HepG2 (cell line): ENCODE data around the gene PEAK3. TPM values are rescaled to one million over a fixed set of nuclear protein-coding genes. Genes with fewer than 3 reads are reported as not detected.

Experiments
- CAMTA2 ChIP-seq: sonication (generic); formaldehyde crosslinking; IDR thresholded peaks from 2 replicates; pipeline ENCODE4 v1.4.0; 2020; ENCODE audit warnings: mild to moderate bottlenecking, missing genetic modification reagents, borderline replicate concordance
- CC2D1A ChIP-seq: sonication (generic); formaldehyde crosslinking; IDR thresholded peaks from 2 replicates; pipeline ENCODE4 v1.8.1; 2023; ENCODE audit warnings: mild to moderate bottlenecking, missing genetic modification reagents
- DNMT1 ChIP-seq: sonication (generic); formaldehyde crosslinking; IDR thresholded peaks from 2 replicates; pipeline ENCODE4 v1.5.1; 2020; ENCODE audit warnings: mild to moderate bottlenecking, missing genetic modification reagents
- GPN1 ChIP-seq: sonication (generic); formaldehyde crosslinking; IDR thresholded peaks from 2 replicates; pipeline ENCODE4 v1.5.1; 2020; ENCODE audit warnings: missing genetic modification reagents, borderline replicate concordance
- KLF6 ChIP-seq: IDR thresholded peaks from 2 replicates; pipeline ENCODE4 v1.8.0; 2016; ENCODE audit warnings: missing biosample characterization, missing genetic modification reagents
- NAIF1 ChIP-seq: sonication (generic); formaldehyde crosslinking; IDR thresholded peaks from 2 replicates; pipeline ENCODE4 v1.5.0; 2020; ENCODE audit warnings: mild to moderate bottlenecking, missing genetic modification reagents, borderline replicate concordance
- RFX1 ChIP-seq: fragments of 450-650 bp; IDR thresholded peaks from 2 replicates; pipeline ENCODE4 v1.6.1; 2017
- SMYD3 ChIP-seq: sonication (generic); formaldehyde crosslinking; IDR thresholded peaks from 2 replicates; pipeline ENCODE4 v1.8.1; 2023; ENCODE audit warnings: mild to moderate bottlenecking, missing genetic modification reagents
- TBP ChIP-seq: sonication (generic); formaldehyde crosslinking; IDR thresholded peaks from 2 replicates; pipeline ENCODE4 v1.5.0; 2020; ENCODE audit warnings: missing genetic modification reagents
- TEAD3 ChIP-seq: optimal IDR thresholded peaks from 2 replicates; pipeline ENCODE3; 2016; ENCODE audit warnings: borderline replicate concordance
- TOPORS ChIP-seq: sonication (generic); formaldehyde crosslinking; IDR thresholded peaks from 2 replicates; pipeline ENCODE4 v1.8.0; 2023; ENCODE audit warnings: mild to moderate bottlenecking, missing genetic modification reagents
- U2AF2 ChIP-seq: fragments of 200-400 bp; formaldehyde crosslinking; IDR thresholded peaks from 2 replicates; pipeline ENCODE4 v1.6.1; 2017; ENCODE audit warnings: low read depth, mild to moderate bottlenecking, low read length
- WIZ ChIP-seq: sonication (generic); formaldehyde crosslinking; IDR thresholded peaks from 2 replicates; pipeline ENCODE4 v1.5.1; 2020; ENCODE audit warnings: mild to moderate bottlenecking, missing genetic modification reagents
- ZFP41 ChIP-seq: sonication (generic); formaldehyde crosslinking; IDR thresholded peaks from 2 replicates; pipeline ENCODE4 v1.4.0; 2020; ENCODE audit warnings: mild to moderate bottlenecking, missing genetic modification reagents, borderline replicate concordance
- ZNF12 ChIP-seq: sonication (generic); formaldehyde crosslinking; IDR thresholded peaks from 2 replicates; pipeline ENCODE4 v1.5.0; 2020; ENCODE audit warnings: missing genetic modification reagents
- ZNF232 ChIP-seq: sonication (generic); formaldehyde crosslinking; IDR thresholded peaks from 2 replicates; pipeline ENCODE4 v1.4.0; 2020; ENCODE audit warnings: missing genetic modification reagents, borderline replicate concordance
- ZNF724P ChIP-seq: sonication (generic); formaldehyde crosslinking; IDR thresholded peaks from 2 replicates; pipeline ENCODE4 v1.8.0; 2022; ENCODE audit warnings: missing genetic modification reagents, borderline replicate concordance
- ZNF788 ChIP-seq: sonication (generic); formaldehyde crosslinking; IDR thresholded peaks from 2 replicates; pipeline ENCODE4 v1.5.0; 2020; ENCODE audit warnings: mild to moderate bottlenecking, missing genetic modification reagents, borderline replicate concordance
- ZSCAN12 ChIP-seq: sonication (generic); formaldehyde crosslinking; IDR thresholded peaks from 2 replicates; pipeline ENCODE4 v1.9.0; 2021; ENCODE audit warnings: mild to moderate bottlenecking, missing genetic modification reagents
- ZSCAN22 ChIP-seq: sonication (generic); formaldehyde crosslinking; IDR thresholded peaks from 2 replicates; pipeline ENCODE4 v1.4.0; 2020; ENCODE audit warnings: mild to moderate bottlenecking, missing genetic modification reagents
- ZSCAN31 ChIP-seq: sonication (generic); formaldehyde crosslinking; IDR thresholded peaks from 2 replicates; pipeline ENCODE4 v1.5.0; 2020; ENCODE audit warnings: low read depth, mild to moderate bottlenecking, missing genetic modification reagents
- polyA plus RNA-seq, 8 experiments: library from polyadenylated mRNA; depleted of rRNA in 3 of 8; stranded (reverse) in 7 of 8; unstranded in 1 of 8; fragments of >200 nt; fragmentation: Illumina TruSeq in 4 of 8; extraction: Trizol in 4 of 8; gene quantifications; 2 replicates each; pipeline versions ENCODE4 v1.2.1 to v1.2.3, GENCODE V29; 2011 to 2016; ENCODE audit warnings: low read depth in 4 of 8, missing spikeins in 1 of 8, mixed read lengths in 1 of 8; ENCODE audit not compliant: insufficient read depth in 1 of 8
- total RNA-seq, 5 experiments: library from RNA; depleted of rRNA; stranded (reverse); fragments of >200 nt; fragmentation: Illumina TruSeq; extraction: Trizol; gene quantifications; 2 replicates each; pipeline ENCODE4 v1.2.3, GENCODE V29; 2016; ENCODE audit warnings: low read depth in 1 of 5
- TF ChIP-seq, protein P1 (sequence below): IDR thresholded peaks from 2 replicates; pipeline ENCODE4 v1.6.1; 2016; ENCODE audit warnings: control low read depth
- TF ChIP-seq, protein P2 (sequence below): IDR thresholded peaks from 2 replicates; pipeline ENCODE4 v1.6.1; 2016; ENCODE audit warnings: low read depth, borderline replicate concordance
- TF ChIP-seq, protein P3 (sequence below): IDR thresholded peaks from 2 replicates; pipeline ENCODE4 v1.6.1; 2018; ENCODE audit warnings: missing genetic modification reagents

Gene PEAK3
- total and polyA plus RNA-seq, 2 of the 13 experiments (the other 11 are each of a cell fraction or from before 2014, with no cell fraction given) = not detected

- TF ChIP-seq ZNF724P (CRISPR knock-in tag) (no peak), U2AF2 (no peak), WIZ (no peak), SMYD3 (no peak), TBP (CRISPR knock-in tag) (no peak), NAIF1 (CRISPR knock-in tag) (no peak), ZNF12 (CRISPR knock-in tag) (no peak), RFX1 (no peak), ZFP41 (CRISPR knock-in tag) (0 out of 2 replicates have a peak, but pooled peaks have one; percentile 32), DNMT1 (CRISPR knock-in tag) (0 out of 2 replicates have a peak, but pooled peaks have one; percentile 54), KLF6 (peak; percentile 46; the same call in 1 of the 2 replicates), CC2D1A (no peak), GPN1 (CRISPR knock-in tag) (no peak), ZNF788 (CRISPR knock-in tag) (peak; percentile 58; the same call in 1 of the 2 replicates), ZSCAN31 (CRISPR knock-in tag) (peak; percentile 85), ZNF232 (CRISPR knock-in tag) (no peak), ZSCAN22 (CRISPR knock-in tag) (no peak), TEAD3 (CRISPR knock-in tag) (peak; percentile 56), CAMTA2 (peak; percentile 93), ZSCAN12 (CRISPR knock-in tag) (no peak), TOPORS (CRISPR knock-in tag) (no peak)
- TF ChIP-seq, protein P1, sequence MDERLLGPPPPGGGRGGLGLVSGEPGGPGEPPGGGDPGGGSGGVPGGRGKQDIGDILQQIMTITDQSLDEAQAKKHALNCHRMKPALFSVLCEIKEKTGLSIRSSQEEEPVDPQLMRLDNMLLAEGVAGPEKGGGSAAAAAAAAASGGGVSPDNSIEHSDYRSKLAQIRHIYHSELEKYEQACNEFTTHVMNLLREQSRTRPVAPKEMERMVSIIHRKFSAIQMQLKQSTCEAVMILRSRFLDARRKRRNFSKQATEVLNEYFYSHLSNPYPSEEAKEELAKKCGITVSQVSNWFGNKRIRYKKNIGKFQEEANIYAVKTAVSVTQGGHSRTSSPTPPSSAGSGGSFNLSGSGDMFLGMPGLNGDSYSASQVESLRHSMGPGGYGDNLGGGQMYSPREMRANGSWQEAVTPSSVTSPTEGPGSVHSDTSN (CRISPR knock-in tag) = no peak
- TF ChIP-seq, protein P2, sequence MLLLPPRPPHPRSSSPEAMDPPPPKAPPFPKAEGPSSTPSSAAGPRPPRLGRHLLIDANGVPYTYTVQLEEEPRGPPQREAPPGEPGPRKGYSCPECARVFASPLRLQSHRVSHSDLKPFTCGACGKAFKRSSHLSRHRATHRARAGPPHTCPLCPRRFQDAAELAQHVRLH (CRISPR knock-in tag) = no peak
- TF ChIP-seq, protein P3, sequence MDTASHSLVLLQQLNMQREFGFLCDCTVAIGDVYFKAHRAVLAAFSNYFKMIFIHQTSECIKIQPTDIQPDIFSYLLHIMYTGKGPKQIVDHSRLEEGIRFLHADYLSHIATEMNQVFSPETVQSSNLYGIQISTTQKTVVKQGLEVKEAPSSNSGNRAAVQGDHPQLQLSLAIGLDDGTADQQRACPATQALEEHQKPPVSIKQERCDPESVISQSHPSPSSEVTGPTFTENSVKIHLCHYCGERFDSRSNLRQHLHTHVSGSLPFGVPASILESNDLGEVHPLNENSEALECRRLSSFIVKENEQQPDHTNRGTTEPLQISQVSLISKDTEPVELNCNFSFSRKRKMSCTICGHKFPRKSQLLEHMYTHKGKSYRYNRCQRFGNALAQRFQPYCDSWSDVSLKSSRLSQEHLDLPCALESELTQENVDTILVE (CRISPR knock-in tag) = no peak; the same call in 1 of the 2 replicates
Measured at GRCh38 chr19:2273356-2274184, 8.4 kb downstream of the PEAK3 start (continued).
